Hepatocyte (in vitro differentiated cells): ENCODE measurements around the gene BPHL. TPM values are rescaled to one million over a fixed set of nuclear protein-coding genes. Genes with fewer than 3 reads are reported as not detected.
"Not testable (repeated sequence)": the region's sequence is repeated elsewhere in the genome, so short reads cannot be mapped to it uniquely, and the experiment has no call there.

Experiments used
- DNase-seq: peaks from one replicate; pipeline ENCODE4 v3.0.0-alpha.2; 2016; ENCODE audit warnings: low spot score
- H2AFZ ChIP-seq: fragments of 200-600 bp; sonication (generic); 2 replicates; pipeline ENCODE4 v1.6.0; 2016; ENCODE audit warnings: antibody characterized with exemption, mild to moderate bottlenecking
- H3K27ac ChIP-seq: fragments of 200-600 bp; sonication (generic); 2 replicates; pipeline ENCODE4 v1.5.1; 2016; ENCODE audit warnings: mild to moderate bottlenecking
- H3K27me3 ChIP-seq: fragments of 200-600 bp; sonication (generic); 2 replicates; pipeline ENCODE4 v1.6.1; 2016
- H3K36me3 ChIP-seq: fragments of 200-600 bp; sonication (generic); replicated peaks from 2 replicates; pipeline ENCODE4 v1.5.1; 2016; ENCODE audit warnings: low read depth; ENCODE audit not compliant: insufficient read depth
- H3K4me1 ChIP-seq: fragments of 200-600 bp; sonication (generic); 2 replicates; pipeline ENCODE4 v1.5.1; 2016; ENCODE audit warnings: mild to moderate bottlenecking, moderate library complexity; ENCODE audit not compliant: insufficient read depth
- H3K4me2 ChIP-seq: fragments of 200-600 bp; sonication (generic); 2 replicates; pipeline ENCODE4 v1.6.0; 2016
- H3K4me3 ChIP-seq: fragments of 200-600 bp; sonication (generic); 2 replicates; pipeline ENCODE4 v1.5.1; 2016; ENCODE audit warnings: mild to moderate bottlenecking
- H3K79me2 ChIP-seq: fragments of 200-600 bp; sonication (generic); 2 replicates; pipeline ENCODE4 v1.6.0; 2017; ENCODE audit warnings: mild to moderate bottlenecking
- H3K9me2 ChIP-seq: fragments of 200-600 bp; sonication (generic); replicated peaks from 2 replicates; pipeline ENCODE4 v1.6.0; 2017; ENCODE audit warnings: mild to moderate bottlenecking; ENCODE audit not compliant: insufficient read depth
- H3K9me3 ChIP-seq: fragments of 200-600 bp; sonication (generic); 2 replicates; pipeline ENCODE4 v1.5.1; 2016; ENCODE audit warnings: low read depth, mild to moderate bottlenecking
- H4K20me1 ChIP-seq: fragments of 200-600 bp; sonication (generic); 2 replicates; pipeline ENCODE4 v1.6.0; 2016; ENCODE audit warnings: mild to moderate bottlenecking; ENCODE audit not compliant: insufficient read depth, poor library complexity, severe bottlenecking
- EZH2 ChIP-seq: fragments of 200-600 bp; sonication (generic); IDR thresholded peaks from 2 replicates; pipeline ENCODE4 v1.6.1; 2016; ENCODE audit warnings: antibody characterized with exemption, mild to moderate bottlenecking, borderline replicate concordance
- EZH2phosphoT487 ChIP-seq: fragments of 200-600 bp; sonication (generic); IDR thresholded peaks from one replicate; pipeline ENCODE4 v1.6.1; 2018; ENCODE audit warnings: antibody characterized with exemption, mild to moderate bottlenecking, low read depth, moderate library complexity; ENCODE audit not compliant: unreplicated experiment, severe bottlenecking
- WGBS: methylation state at CpG from one replicate; pipeline ENCODE4 v1.1.6; 2016; ENCODE audit warnings: low lambda C conversion rate; ENCODE audit errors: missing lambda C conversion rate; 5-methylcytosine and 5-hydroxymethylcytosine counted together
- polyA plus RNA-seq: library from polyadenylated mRNA; unstranded; fragments of >200 nt; fragmentation: Nextera tagmentation; extraction: Ambion mirVana; gene quantifications from 2 replicates; pipeline ENCODE4 v1.2.1, GENCODE V29; 2016
- total RNA-seq: library from RNA; depleted of rRNA; stranded (reverse); fragments of >200 nt; gene quantifications from 2 replicates; pipeline ENCODE4 v1.2.3, GENCODE V29; 2014
- TF ChIP-seq, protein P1 (sequence below): fragments of 200-600 bp; sonication (generic); IDR thresholded peaks from 2 replicates; pipeline ENCODE4 v1.5.1; 2016; ENCODE audit warnings: antibody characterized with exemption, mild to moderate bottlenecking; ENCODE audit not compliant: poor library complexity

BPHL gene
- total and polyA plus RNA-seq, 2 experiments from 2014 or later = 52.0 to 77.0 TPM

DNA sequence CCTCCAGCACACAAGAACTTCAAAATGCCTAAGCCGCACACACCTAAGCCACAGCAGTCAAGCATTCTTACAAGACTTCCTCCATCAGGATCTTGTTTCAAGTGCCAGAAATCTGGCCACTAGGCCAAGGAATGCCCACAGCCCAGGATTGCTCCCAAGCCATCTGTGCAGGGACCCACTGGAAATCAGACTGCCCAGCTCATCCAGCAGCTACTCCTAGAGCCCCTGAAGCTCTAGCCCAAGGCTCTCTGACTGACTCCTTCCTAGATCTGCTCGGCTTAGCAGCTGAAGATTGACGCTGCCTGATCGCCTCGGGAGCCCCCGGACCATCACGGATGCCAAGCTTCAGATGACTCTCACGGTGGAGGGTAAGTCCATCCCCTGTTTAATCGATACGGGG lies 49.5 kb downstream of the BPHL start:
- not testable (repeated sequence) for H3K9me3 ChIP-seq, H3K4me2 ChIP-seq, H3K27me3 ChIP-seq, H3K4me1 ChIP-seq, DNase-seq, H3K9me2 ChIP-seq, H2AFZ ChIP-seq, H4K20me1 ChIP-seq, H3K4me3 ChIP-seq, H3K79me2 ChIP-seq, H3K36me3 ChIP-seq, H3K27ac ChIP-seq
- 89% methylated on average over 9 of the region's 10 CpGs for WGBS

DNA sequence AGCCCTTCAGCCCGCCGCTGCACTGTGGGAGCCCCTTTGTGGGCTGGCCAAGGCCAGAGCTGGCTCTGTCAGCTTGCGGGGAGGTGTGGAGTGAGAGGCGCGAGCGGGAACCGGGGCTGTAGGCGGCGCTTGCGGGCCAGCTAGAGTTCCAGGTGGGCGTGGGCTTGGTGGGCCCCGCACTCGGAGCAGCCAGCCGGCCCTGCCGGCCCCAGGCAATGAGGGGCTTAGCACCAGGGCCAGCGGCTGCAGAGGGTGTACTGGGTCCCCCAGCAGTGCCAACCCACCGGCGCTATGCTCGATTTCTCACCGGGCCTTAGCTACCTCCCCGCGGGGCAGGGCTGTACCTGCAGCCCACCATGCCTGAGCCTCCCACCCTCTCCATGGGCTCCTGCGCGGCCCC lies 52.2 kb downstream of the BPHL start:
- not testable (repeated sequence) for H3K36me3 ChIP-seq, H3K9me2 ChIP-seq, H4K20me1 ChIP-seq, H3K79me2 ChIP-seq, H3K27me3 ChIP-seq, H3K4me3 ChIP-seq, H3K9me3 ChIP-seq, H3K4me2 ChIP-seq, H3K4me1 ChIP-seq, DNase-seq, H3K27ac ChIP-seq, H2AFZ ChIP-seq
- WGBS = 96% methylated on average over 20 of the region's 24 CpGs

DNA sequence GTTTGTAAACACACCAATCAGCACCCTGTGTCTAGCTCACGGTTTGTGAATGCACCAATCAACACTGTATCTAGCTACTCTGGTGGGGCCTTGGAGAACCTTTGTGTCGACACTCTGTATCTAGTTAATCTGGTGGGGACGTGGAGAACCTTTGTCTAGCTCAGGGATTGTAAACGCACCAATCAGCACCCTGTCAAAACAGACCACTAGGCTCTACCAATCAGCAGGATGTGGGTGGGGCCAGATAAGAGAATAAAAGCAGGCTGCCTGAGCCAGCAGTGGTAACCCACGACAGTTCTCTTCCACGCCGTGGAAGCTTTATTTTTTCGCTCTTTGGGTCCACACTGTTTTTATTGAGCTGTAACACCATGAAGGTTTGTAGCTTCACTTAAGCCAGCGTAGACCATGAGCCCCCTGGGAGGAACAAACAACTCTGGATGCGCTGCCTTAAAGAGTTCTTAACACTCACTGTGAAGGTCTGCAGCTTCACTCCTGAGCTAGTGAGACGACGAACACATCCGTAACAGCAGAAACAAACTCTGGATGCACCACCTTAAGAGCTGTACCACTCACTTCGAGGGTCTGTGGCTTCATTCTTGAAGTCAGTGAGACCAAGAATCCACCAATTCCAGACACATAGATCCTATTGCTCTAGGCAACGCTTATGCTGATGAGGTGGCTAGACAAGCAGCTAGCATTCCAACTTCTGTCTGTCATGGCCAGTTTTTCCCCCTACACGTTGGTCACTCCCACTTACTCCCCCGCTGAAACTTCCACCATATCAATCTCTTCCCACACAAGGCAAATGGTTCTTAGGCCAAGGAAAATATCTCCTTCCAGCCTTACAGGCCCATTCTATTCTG lies 53.0 kb downstream of the BPHL start:
- H3K4me2 ChIP-seq, H3K4me1 ChIP-seq, H4K20me1 ChIP-seq, H3K36me3 ChIP-seq, H2AFZ ChIP-seq, H3K79me2 ChIP-seq, H3K9me3 ChIP-seq, H3K27ac ChIP-seq, DNase-seq, H3K9me2 ChIP-seq, H3K4me3 ChIP-seq, H3K27me3 ChIP-seq: not testable (repeated sequence)
- 87% methylated on average over 17 of the region's 17 CpGs for WGBS

DNA sequence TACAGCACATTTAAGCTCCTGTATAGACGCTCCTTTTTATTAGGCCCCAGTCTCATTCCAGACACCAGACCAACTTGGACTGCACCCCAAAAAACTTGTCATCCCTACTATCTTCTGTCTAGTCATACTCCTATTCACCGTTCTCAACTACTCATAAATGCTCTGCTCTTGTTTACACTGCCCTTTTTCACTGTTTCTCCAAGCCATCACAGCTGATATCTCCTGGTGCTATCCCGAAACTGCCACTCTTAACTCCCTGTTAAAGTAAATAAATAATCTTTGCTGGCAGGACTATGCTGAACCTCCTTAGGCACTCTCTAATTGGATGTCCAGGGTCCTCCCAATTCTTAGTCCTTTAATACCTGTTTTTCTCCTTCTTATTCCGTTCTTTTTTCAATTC lies 54.3 kb downstream of the BPHL start:
- H3K4me1 ChIP-seq, H2AFZ ChIP-seq, H3K4me3 ChIP-seq, H3K4me2 ChIP-seq, H3K79me2 ChIP-seq, H3K9me2 ChIP-seq, H4K20me1 ChIP-seq, DNase-seq, H3K36me3 ChIP-seq, H3K27me3 ChIP-seq, H3K27ac ChIP-seq, H3K9me3 ChIP-seq: not testable (repeated sequence)
- 59% methylated on average over 4 of the region's 4 CpGs for WGBS

DNA sequence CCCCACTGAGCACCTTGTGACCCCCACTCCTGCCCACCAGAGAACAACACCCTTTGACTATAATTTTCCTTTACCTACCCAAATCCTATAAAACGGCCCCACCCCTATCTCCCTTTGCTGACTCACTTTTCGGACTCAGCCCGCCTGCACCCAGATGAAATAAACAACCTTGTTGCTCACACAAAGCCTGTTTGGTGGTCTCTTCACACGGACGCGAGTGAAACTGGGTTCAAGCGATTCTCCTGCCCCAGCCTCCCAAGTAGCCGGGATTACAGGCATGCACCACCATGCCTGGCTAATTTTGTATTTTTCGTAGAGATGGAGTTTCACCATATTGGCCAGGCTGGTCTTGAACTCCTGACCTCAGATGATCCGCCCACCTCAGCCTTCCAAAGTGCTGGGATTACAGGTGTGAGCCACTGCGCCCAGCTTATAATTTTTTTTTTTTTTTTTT lies 55.2 kb downstream of the BPHL start:
- H2AFZ ChIP-seq, H3K4me2 ChIP-seq, H3K36me3 ChIP-seq, H3K4me1 ChIP-seq, DNase-seq, H3K27ac ChIP-seq, H3K27me3 ChIP-seq, H4K20me1 ChIP-seq, H3K9me2 ChIP-seq, H3K4me3 ChIP-seq, H3K79me2 ChIP-seq, H3K9me3 ChIP-seq: not testable (repeated sequence)
- 89% methylated on average over 11 of the region's 11 CpGs for WGBS

DNA sequence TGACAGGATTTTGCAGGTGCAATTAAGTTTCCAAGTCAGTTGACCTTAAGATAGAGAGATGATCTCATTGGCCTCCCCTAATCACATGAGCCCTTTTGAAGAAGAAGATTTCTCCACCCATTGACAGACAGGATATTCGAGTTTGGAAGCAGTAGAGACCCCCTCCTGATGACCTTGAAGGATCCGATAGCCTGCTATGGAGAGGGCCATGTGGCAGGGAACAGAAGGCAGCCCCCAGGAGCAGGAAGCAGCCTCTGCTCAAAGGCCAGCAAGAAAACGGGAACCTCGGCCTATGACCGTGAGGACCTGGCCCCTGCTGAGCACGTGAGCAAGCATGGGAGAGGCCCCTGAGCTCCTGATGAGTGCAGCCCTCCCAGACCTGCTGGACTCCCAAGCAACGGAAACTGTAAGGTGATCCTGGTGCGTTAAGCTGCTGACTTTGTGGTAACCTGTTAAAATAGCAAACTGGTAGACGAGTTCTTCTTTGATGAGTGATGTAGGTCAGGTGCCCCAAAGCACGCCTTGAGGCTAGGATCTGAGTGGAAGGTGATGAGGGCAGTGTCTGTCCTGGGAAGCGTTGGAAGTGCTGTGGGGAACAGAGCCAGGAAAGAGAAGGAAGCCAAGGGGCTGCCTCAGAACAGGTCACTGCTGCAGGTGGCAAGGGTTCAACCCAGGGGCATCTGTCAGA lies 57.3 kb downstream of the BPHL start:
- no peak for TF ChIP-seq EZH2phosphoT487
- no peak for TF ChIP-seq EZH2
- TF ChIP-seq, protein P1, sequence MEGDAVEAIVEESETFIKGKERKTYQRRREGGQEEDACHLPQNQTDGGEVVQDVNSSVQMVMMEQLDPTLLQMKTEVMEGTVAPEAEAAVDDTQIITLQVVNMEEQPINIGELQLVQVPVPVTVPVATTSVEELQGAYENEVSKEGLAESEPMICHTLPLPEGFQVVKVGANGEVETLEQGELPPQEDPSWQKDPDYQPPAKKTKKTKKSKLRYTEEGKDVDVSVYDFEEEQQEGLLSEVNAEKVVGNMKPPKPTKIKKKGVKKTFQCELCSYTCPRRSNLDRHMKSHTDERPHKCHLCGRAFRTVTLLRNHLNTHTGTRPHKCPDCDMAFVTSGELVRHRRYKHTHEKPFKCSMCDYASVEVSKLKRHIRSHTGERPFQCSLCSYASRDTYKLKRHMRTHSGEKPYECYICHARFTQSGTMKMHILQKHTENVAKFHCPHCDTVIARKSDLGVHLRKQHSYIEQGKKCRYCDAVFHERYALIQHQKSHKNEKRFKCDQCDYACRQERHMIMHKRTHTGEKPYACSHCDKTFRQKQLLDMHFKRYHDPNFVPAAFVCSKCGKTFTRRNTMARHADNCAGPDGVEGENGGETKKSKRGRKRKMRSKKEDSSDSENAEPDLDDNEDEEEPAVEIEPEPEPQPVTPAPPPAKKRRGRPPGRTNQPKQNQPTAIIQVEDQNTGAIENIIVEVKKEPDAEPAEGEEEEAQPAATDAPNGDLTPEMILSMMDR = no peak
- H3K36me3 ChIP-seq = no peaks in the 10 kb centered on the region
- H3K79me2 ChIP-seq = no peaks in the 10 kb centered on the region
- no peak overlapping the region for H3K4me2 ChIP-seq
- no peak overlapping the region for H2AFZ ChIP-seq
- no peaks in the 10 kb centered on the region for H3K27me3 ChIP-seq
- 65% methylated on average over 11 of the region's 11 CpGs for WGBS
- no peaks in the 10 kb centered on the region for H4K20me1 ChIP-seq
- H3K9me2 ChIP-seq = no peaks in the 10 kb centered on the region
- no peak overlapping the region for H3K27ac ChIP-seq
- H3K9me3 ChIP-seq = no peaks in the 10 kb centered on the region
- no peaks in the 10 kb centered on the region for H3K4me1 ChIP-seq
- DNase-seq = no peak
- H3K4me3 ChIP-seq = no peak overlapping the region
